Activated CD4-positive, alpha-beta T cell treated with anti-CD3 and anti-CD28 coated beads for 36 hours (primary cell): ENCODE measurements around the gene C3AR1. TPM values are rescaled to one million over a fixed set of nuclear protein-coding genes. Genes with fewer than 3 reads are reported as not detected.
"Not testable (repeated sequence)": the region's sequence is repeated elsewhere in the genome, so short reads cannot be mapped to it uniquely, and the experiment has no call there.

Source experiments
- ATAC-seq: fragments of 200-7000 bp; cut with Tn5 transposase; one replicate; pipeline ENCODE4 v1.10.0; 2021; ENCODE audit warnings: mild to moderate bottlenecking, moderate library complexity
- CTCF ChIA-PET: fragments of 350-600 bp; sonication (Branson Sonifier 250); formaldehyde crosslinking; loops from one replicate; lab custom pipeline; 2021; ENCODE audit warnings: antibody characterized with exemption; lab: Charles Lee
- POLR2A ChIA-PET: fragments of 350-600 bp; sonication (Branson Sonifier 250); formaldehyde crosslinking; loops from one replicate; lab custom pipeline; 2021; ENCODE audit warnings: antibody characterized with exemption, inconsistent platforms; lab: Charles Lee
- DNase-seq: peaks from one replicate; pipeline ENCODE4 v3.0.0-alpha.2; 2020
- H3K27ac Mint-ChIP-seq: one replicate; pipeline ENCODE4 v1.8.0; 2021; ENCODE audit warnings: mixed read lengths
- H3K27me3 Mint-ChIP-seq: one replicate; pipeline ENCODE4 v1.8.0; 2021; ENCODE audit warnings: mixed read lengths
- H3K36me3 Mint-ChIP-seq: one replicate; pipeline ENCODE4 v1.8.0; 2021; ENCODE audit warnings: low read depth, mixed read lengths
- H3K4me1 Mint-ChIP-seq: one replicate; pipeline ENCODE4 v1.8.0; 2021; ENCODE audit warnings: mixed read lengths
- H3K4me3 Mint-ChIP-seq: one replicate; pipeline ENCODE4 v1.8.0; 2021; ENCODE audit warnings: mild to moderate bottlenecking, moderate library complexity, mixed read lengths
- H3K9me3 Mint-ChIP-seq: one replicate; pipeline ENCODE4 v1.8.0; 2021; ENCODE audit warnings: low read depth, mixed read lengths
- intact Hi-C, 2 experiments: fragments of 100-400 bp; cut with DNase I in 1 of 2; cut with micrococcal nuclease in 1 of 2; formaldehyde crosslinking; loops; one replicate each; pipeline versions ENCODE4 v1.14.2 to v1.15.1; 2022 to 2024; cut with DNase I, micrococcal nuclease
- total RNA-seq, 2 experiments: library from RNA; stranded (reverse); gene quantifications; one replicate each; pipeline ENCODE4 v1.2.3, GENCODE V29; 2021

Gene C3AR1
- total RNA-seq, 2 experiments from 2014 or later, result 0.33 to 0.57 TPM

- H3K36me3 Mint-ChIP-seq, result peaks cover 5% of the 10 kb centered on the region
- H3K9me3 Mint-ChIP-seq, result no peaks in the 10 kb centered on the region
- ATAC-seq (no peak), DNase-seq (no peak)
- no peaks in the 10 kb centered on the region for H3K27me3 Mint-ChIP-seq
- H3K4me1 Mint-ChIP-seq, result peaks cover 47% of the 10 kb centered on the region
- H3K27ac Mint-ChIP-seq, result peak overlapping the region; percentile 88
- H3K4me3 Mint-ChIP-seq, result peak overlapping the region; percentile 84
- POLR2A ChIA-PET, result interaction anchor here (0.5 to 0.6 kb wide), 2 partner anchors 104 to 128 kb away, joined by 3 to 4 read pairs; no protein-coding TSS in a partner anchor
- CTCF ChIA-PET, result interaction anchor here (0.5 to 2.1 kb wide), 5 partner anchors 9 to 1105 kb away, joined by 3 to 8 read pairs (median 3); no protein-coding TSS in a partner anchor
- intact Hi-C loops, result loop anchor here in 1 of 2 experiments (1.0 kb wide), 1 partner anchor 50 kb away; the partner anchor contains the start of gene NECAP1
Measured at GRCh38 chr12:8031872-8032241, 34.3 kb downstream of the C3AR1 start.

GRCh38 chr12:8031017-8031416 lies 35.1 kb downstream of the C3AR1 start:
- DNase-seq, POLR2A ChIA-PET, H3K27me3 Mint-ChIP-seq, ATAC-seq, H3K27ac Mint-ChIP-seq, intact Hi-C loops, H3K36me3 Mint-ChIP-seq, H3K9me3 Mint-ChIP-seq: not testable (repeated sequence)
- H3K4me3 Mint-ChIP-seq, result peak overlapping the region; percentile 84
- CTCF ChIA-PET, result interaction anchor here (0.9 to 2.1 kb wide), 2 partner anchors 10 to 47 kb away, joined by 3 to 8 read pairs; no protein-coding TSS in a partner anchor
- peaks cover 40% of the 10 kb centered on the region for H3K4me1 Mint-ChIP-seq

- no peak overlapping the region for H3K4me3 Mint-ChIP-seq
- H3K4me1 Mint-ChIP-seq, result peaks cover 33% of the 10 kb centered on the region
- H3K36me3 Mint-ChIP-seq, result peaks cover 4% of the 10 kb centered on the region
- ChIA-PET POLR2A (no interaction called here), CTCF (no interaction called here)
- H3K27ac Mint-ChIP-seq, result no peak overlapping the region
- intact Hi-C loops, result no loop called here
- no peaks in the 10 kb centered on the region for H3K9me3 Mint-ChIP-seq
- ATAC-seq (no peak), DNase-seq (no peak)
- no peaks in the 10 kb centered on the region for H3K27me3 Mint-ChIP-seq
Measured at GRCh38 chr12:8030189-8030588, 36.0 kb downstream of the C3AR1 start.

- DNase-seq (no peak), ATAC-seq (no peak)
- Mint-ChIP-seq H3K4me1 (peaks cover 15% of the 10 kb centered on the region), H3K27ac (no peak overlapping the region), H3K9me3 (no peaks in the 10 kb centered on the region), H3K4me3 (peak overlapping the region; percentile 92), H3K36me3 (peaks cover 4% of the 10 kb centered on the region), H3K27me3 (no peaks in the 10 kb centered on the region)
- ChIA-PET POLR2A (interaction anchor here (1.5 to 1.6 kb wide), 2 partner anchors 50 to 93 kb away, joined by 4 to 6 read pairs; partner anchors contain the start of gene SLC2A3), CTCF (interaction anchor here (0.6 to 1.9 kb wide), 4 partner anchors 10 to 151 kb away, joined by 3 to 7 read pairs (median 6); no protein-coding TSS in a partner anchor)
- intact Hi-C loops, result no loop called here
Measured at GRCh38 chr12:8028267-8028666, 37.9 kb downstream of the C3AR1 start.

- ATAC-seq, result no peak
- Mint-ChIP-seq H3K27me3 (no peaks in the 10 kb centered on the region), H3K4me1 (peaks cover 15% of the 10 kb centered on the region), H3K4me3 (peak overlapping the region; percentile 92), H3K27ac (peak overlapping the region; percentile 97), H3K36me3 (peaks cover 4% of the 10 kb centered on the region), H3K9me3 (no peaks in the 10 kb centered on the region)
- no peak for DNase-seq
- intact Hi-C loops, result loop anchor here (1.0 to 2.0 kb wide), 9 partner anchors 57 to 1057 kb away; partner anchors contain the start of genes CLSTN3 (in 1 of the 2), EMG1 (in 1 of the 2), PEX5 (in 1 of the 2) and PHB2 (in 1 of the 2)
- ChIA-PET CTCF (interaction anchor here (0.6 to 1.9 kb wide), 10 partner anchors 10 to 151 kb away, joined by 3 to 7 read pairs (median 4); no protein-coding TSS in a partner anchor), POLR2A (interaction anchor here (1.4 to 1.6 kb wide), 3 partner anchors 50 to 94 kb away, joined by 4 to 11 read pairs (median 6); partner anchors contain the start of gene SLC2A3)
Measured at GRCh38 chr12:8027856-8028255, 38.3 kb downstream of the C3AR1 start.

GRCh38 chr12:8026291-8026900 lies 39.8 kb downstream of the C3AR1 start:
- CTCF ChIA-PET, result interaction anchor here (0.6 to 1.9 kb wide), 7 partner anchors 9 to 93 kb away, joined by 3 to 7 read pairs (median 6); no protein-coding TSS in a partner anchor
- intact Hi-C loops, result loop anchor here (1.0 to 2.0 kb wide), 11 partner anchors 31 to 1363 kb away; partner anchors contain the start of genes NECAP1 (in 2 of the 2), CLSTN3 (in 1 of the 2), EMG1 (in 1 of the 2) and ING4 (in 1 of the 2)
- peak; percentile 98 for DNase-seq
- Mint-ChIP-seq H3K36me3 (peaks cover 4% of the 10 kb centered on the region), H3K27me3 (no peaks in the 10 kb centered on the region), H3K4me1 (peaks cover 11% of the 10 kb centered on the region), H3K4me3 (peak overlapping the region; percentile 92), H3K9me3 (no peaks in the 10 kb centered on the region), H3K27ac (peak overlapping the region; percentile 97)
- POLR2A ChIA-PET, result interaction anchor here (0.8 to 1.9 kb wide), 4 partner anchors 52 to 1062 kb away, joined by 4 to 11 read pairs (median 6); no protein-coding TSS in a partner anchor
- peak; percentile 97 for ATAC-seq

GRCh38 chr12:8018666-8019581 lies 47.2 kb downstream of the C3AR1 start:
- Mint-ChIP-seq H3K9me3 (no peaks in the 10 kb centered on the region), H3K36me3 (no peaks in the 10 kb centered on the region), H3K4me1 (peaks cover 4% of the 10 kb centered on the region), H3K4me3 (peak overlapping the region; percentile 47), H3K27ac (no peak overlapping the region), H3K27me3 (peaks cover 24% of the 10 kb centered on the region)
- POLR2A ChIA-PET, result no interaction called here
- intact Hi-C loops, result no loop called here
- DNase-seq, result peak; percentile 52
- CTCF ChIA-PET, result interaction anchor here (0.7 to 1.0 kb wide), 2 partner anchors 38 to 75 kb away, joined by 4 to 5 read pairs; no protein-coding TSS in a partner anchor
- ATAC-seq, result no peak

- Mint-ChIP-seq H3K27me3 (peaks cover 24% of the 10 kb centered on the region), H3K4me3 (peak overlapping the region; percentile 47)
- ATAC-seq, CTCF ChIA-PET, H3K4me1 Mint-ChIP-seq, H3K27ac Mint-ChIP-seq, DNase-seq, H3K9me3 Mint-ChIP-seq, POLR2A ChIA-PET, intact Hi-C loops, H3K36me3 Mint-ChIP-seq: not testable (repeated sequence)
Measured at GRCh38 chr12:8018213-8018612, 47.9 kb downstream of the C3AR1 start.

GRCh38 chr12:8014836-8015235 lies 51.3 kb downstream of the C3AR1 start:
- no peak overlapping the region for H3K4me3 Mint-ChIP-seq
- ATAC-seq (no peak), DNase-seq (no peak)
- H3K4me1 Mint-ChIP-seq, result peaks cover 4% of the 10 kb centered on the region
- POLR2A ChIA-PET, result no interaction called here
- no peaks in the 10 kb centered on the region for H3K9me3 Mint-ChIP-seq
- CTCF ChIA-PET, result interaction anchor here (0.6 to 1.3 kb wide), 3 partner anchors 13 to 67 kb away, joined by 3 to 5 read pairs (median 3); no protein-coding TSS in a partner anchor
- no peak overlapping the region for H3K27ac Mint-ChIP-seq
- H3K27me3 Mint-ChIP-seq, result peaks cover 24% of the 10 kb centered on the region
- intact Hi-C loops, result no loop called here
- H3K36me3 Mint-ChIP-seq, result no peaks in the 10 kb centered on the region

- ATAC-seq, result no peak
- Mint-ChIP-seq H3K27me3 (peaks cover 20% of the 10 kb centered on the region), H3K27ac (no peak overlapping the region), H3K36me3 (no peaks in the 10 kb centered on the region), H3K4me3 (no peak overlapping the region), H3K9me3 (no peaks in the 10 kb centered on the region), H3K4me1 (no peaks in the 10 kb centered on the region)
- CTCF ChIA-PET, result interaction anchor here (0.6 to 1.0 kb wide), 2 partner anchors 156 to 164 kb away, joined by 3 read pairs; no protein-coding TSS in a partner anchor
- intact Hi-C loops, result no loop called here
- no peak for DNase-seq
- POLR2A ChIA-PET, result no interaction called here
Measured at GRCh38 chr12:8012651-8013309, 53.4 kb downstream of the C3AR1 start.
